Ishikawa (cell line): ENCODE data around the gene TMEM234.

Source experiments
- CEBPB ChIP-seq: IDR thresholded peaks from 2 replicates; pipeline ENCODE4 v1.6.1; 2012
- EGR1 ChIP-seq: IDR thresholded peaks from 2 replicates; pipeline ENCODE4 v1.6.1; 2012
- MAX ChIP-seq: IDR thresholded peaks from 2 replicates; pipeline ENCODE4 v1.6.1; 2012
- RAD21 ChIP-seq: IDR thresholded peaks from 2 replicates; pipeline ENCODE4 v1.6.1; 2012; ENCODE audit warnings: low read depth
- REST ChIP-seq: IDR thresholded peaks from 2 replicates; pipeline ENCODE4 v1.6.1; 2012; ENCODE audit warnings: low read depth, mild to moderate bottlenecking
- TEAD4 ChIP-seq: IDR thresholded peaks from 2 replicates; pipeline ENCODE4 v1.6.1; 2012
- USF1 ChIP-seq: IDR thresholded peaks from 2 replicates; pipeline ENCODE4 v1.6.1; 2012

GRCh38 chr1:32221980-32222755, at the start of gene TMEM234, which contains the start of gene EIF3I:
- TF ChIP-seq MAX = peak; percentile 80
- TF ChIP-seq USF1 = no peak
- no peak for TF ChIP-seq RAD21
- TF ChIP-seq TEAD4 = peak; percentile 4; the same call in 1 of the 2 replicates
- no peak for TF ChIP-seq CEBPB
- TF ChIP-seq EGR1 = 0 out of 2 replicates have a peak, but pooled peaks have one; percentile 10
- no peak for TF ChIP-seq REST
